Neural progenitor cell (in vitro differentiated cells): Measurements from ENCODE around the gene CMPK2. TPM values are rescaled to one million over a fixed set of nuclear protein-coding genes. Genes with fewer than 3 reads are reported as not detected.

Experiments used
- DNase-seq: peaks from one replicate; pipeline ENCODE4 v3.0.0-alpha.2; 2016; ENCODE audit warnings: low spot score
- H2AFZ ChIP-seq: fragments of 200-600 bp; sonication (generic); replicated peaks from 2 replicates; pipeline ENCODE4 v1.6.1; 2016; ENCODE audit warnings: antibody characterized with exemption
- H3F3A ChIP-seq: fragments of 200-600 bp; sonication (generic); 2 replicates; pipeline ENCODE4 v1.6.1; 2016; ENCODE audit warnings: antibody characterized with exemption, low read depth
- H3K27ac ChIP-seq: fragments of 200-600 bp; sonication (generic); 2 replicates; pipeline ENCODE4 v1.5.1; 2016; ENCODE audit warnings: mild to moderate bottlenecking
- H3K27me3 ChIP-seq: fragments of 200-600 bp; sonication (generic); 2 replicates; pipeline ENCODE4 v1.6.1; 2016; ENCODE audit warnings: mild to moderate bottlenecking, moderate library complexity
- H3K36me3 ChIP-seq: fragments of 200-600 bp; sonication (generic); 2 replicates; pipeline ENCODE4 v1.5.1; 2016
- H3K4me1 ChIP-seq: fragments of 200-600 bp; sonication (generic); 2 replicates; pipeline ENCODE4 v1.6.1; 2016; ENCODE audit warnings: mixed run types
- H3K4me2 ChIP-seq: fragments of 200-600 bp; sonication (generic); 2 replicates; pipeline ENCODE4 v1.6.1; 2016
- H3K4me3 ChIP-seq: fragments of 200-600 bp; sonication (generic); 2 replicates; pipeline ENCODE4 v1.5.1; 2016
- H3K79me2 ChIP-seq: fragments of 200-600 bp; sonication (generic); 2 replicates; pipeline ENCODE4 v1.6.1; 2016; ENCODE audit warnings: low read depth
- H3K9ac ChIP-seq: fragments of 200-600 bp; sonication (generic); 2 replicates; pipeline ENCODE4 v1.6.1; 2016
- H3K9me3 ChIP-seq: fragments of 200-600 bp; sonication (generic); 2 replicates; pipeline ENCODE4 v1.5.1; 2016; ENCODE audit warnings: low read depth
- H4K20me1 ChIP-seq: fragments of 200-600 bp; sonication (generic); 2 replicates; pipeline ENCODE4 v1.6.1; 2016; ENCODE audit warnings: low read depth
- H3K27ac Mint-ChIP-seq: 3 replicates; pipeline ENCODE4 v1.8.0; 2021; ENCODE audit warnings: mixed read lengths
- H3K27me3 Mint-ChIP-seq: 2 replicates; pipeline ENCODE4 v1.8.0; 2022; ENCODE audit warnings: low read depth, mild to moderate bottlenecking, inconsistent platforms, moderate library complexity, mixed read lengths; ENCODE audit not compliant: insufficient read depth
- H3K36me3 Mint-ChIP-seq: 3 replicates; pipeline ENCODE4 v1.8.0; 2021; ENCODE audit warnings: mixed read lengths
- H3K4me1 Mint-ChIP-seq: 3 replicates; pipeline ENCODE4 v1.8.0; 2021; ENCODE audit warnings: mixed read lengths
- H3K4me3 Mint-ChIP-seq: 3 replicates; pipeline ENCODE4 v1.8.0; 2021; ENCODE audit warnings: mild to moderate bottlenecking, moderate library complexity, mixed read lengths
- H3K9me3 Mint-ChIP-seq: 3 replicates; pipeline ENCODE4 v1.8.0; 2020; ENCODE audit warnings: mixed read lengths
- EZH2 ChIP-seq: fragments of 200-600 bp; sonication (generic); IDR thresholded peaks from 2 replicates; pipeline ENCODE4 v1.6.1; 2017; ENCODE audit warnings: antibody characterized with exemption, mild to moderate bottlenecking, moderate library complexity
- EZH2phosphoT487 ChIP-seq: fragments of 200-600 bp; sonication (generic); IDR thresholded peaks from 2 replicates; pipeline ENCODE4 v1.6.1; 2017; ENCODE audit warnings: antibody characterized with exemption
- total RNA-seq: library from RNA; depleted of rRNA; stranded (reverse); fragments of >200 nt; gene quantifications from 2 replicates; pipeline ENCODE4 v1.2.3, GENCODE V29; 2015; ENCODE audit warnings: low replicate concordance
- TF ChIP-seq, protein P1 (sequence below): fragments of 200-600 bp; sonication (generic); IDR thresholded peaks from 2 replicates; pipeline ENCODE4 v1.5.1; 2017; ENCODE audit warnings: antibody characterized with exemption, mild to moderate bottlenecking

Gene CMPK2
- total RNA-seq, 1 donor from 2014 or later = not detected

GRCh38 chr2:6854416-6854815, 11.3 kb downstream of the CMPK2 start:
- TF ChIP-seq, protein P1, sequence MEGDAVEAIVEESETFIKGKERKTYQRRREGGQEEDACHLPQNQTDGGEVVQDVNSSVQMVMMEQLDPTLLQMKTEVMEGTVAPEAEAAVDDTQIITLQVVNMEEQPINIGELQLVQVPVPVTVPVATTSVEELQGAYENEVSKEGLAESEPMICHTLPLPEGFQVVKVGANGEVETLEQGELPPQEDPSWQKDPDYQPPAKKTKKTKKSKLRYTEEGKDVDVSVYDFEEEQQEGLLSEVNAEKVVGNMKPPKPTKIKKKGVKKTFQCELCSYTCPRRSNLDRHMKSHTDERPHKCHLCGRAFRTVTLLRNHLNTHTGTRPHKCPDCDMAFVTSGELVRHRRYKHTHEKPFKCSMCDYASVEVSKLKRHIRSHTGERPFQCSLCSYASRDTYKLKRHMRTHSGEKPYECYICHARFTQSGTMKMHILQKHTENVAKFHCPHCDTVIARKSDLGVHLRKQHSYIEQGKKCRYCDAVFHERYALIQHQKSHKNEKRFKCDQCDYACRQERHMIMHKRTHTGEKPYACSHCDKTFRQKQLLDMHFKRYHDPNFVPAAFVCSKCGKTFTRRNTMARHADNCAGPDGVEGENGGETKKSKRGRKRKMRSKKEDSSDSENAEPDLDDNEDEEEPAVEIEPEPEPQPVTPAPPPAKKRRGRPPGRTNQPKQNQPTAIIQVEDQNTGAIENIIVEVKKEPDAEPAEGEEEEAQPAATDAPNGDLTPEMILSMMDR = no peak
- no peak for TF ChIP-seq EZH2phosphoT487
- no peak for TF ChIP-seq EZH2
- H4K20me1 ChIP-seq = no peaks in the 10 kb centered on the region

GRCh38 chr2:6852195-6852594, 13.5 kb downstream of the CMPK2 start:
- peaks cover 14% of the 10 kb centered on the region for H3K9me3 Mint-ChIP-seq
- peaks cover 12% of the 10 kb centered on the region for H3K36me3 Mint-ChIP-seq
- Histone ChIP-seq H3K27me3 (no peaks in the 10 kb centered on the region), H4K20me1 (no peaks in the 10 kb centered on the region), H3K79me2 (no peaks in the 10 kb centered on the region), H3K4me3 (no peak overlapping the region), H3K9me3 (no peaks in the 10 kb centered on the region), H3K36me3 (no peaks in the 10 kb centered on the region), H3K4me1 (no peaks in the 10 kb centered on the region), H3F3A (no peaks in the 10 kb centered on the region), H2AFZ (no peak overlapping the region), H3K4me2 (no peak overlapping the region), H3K9ac (no peak overlapping the region), H3K27ac (no peak overlapping the region)
- no peaks in the 10 kb centered on the region for H3K4me1 Mint-ChIP-seq
- no peaks in the 10 kb centered on the region for H3K27me3 Mint-ChIP-seq
- no peak overlapping the region for H3K4me3 Mint-ChIP-seq
- no peak for TF ChIP-seq EZH2phosphoT487
- TF ChIP-seq EZH2 = no peak
- TF ChIP-seq, protein P1 = no peak
- no peak for DNase-seq
- no peak overlapping the region for H3K27ac Mint-ChIP-seq

More at GRCh38 chr2:6854416-6854815, 11.3 kb downstream of the CMPK2 start:
- Histone ChIP-seq H3K27me3 (no peaks in the 10 kb centered on the region), H3K9me3 (no peaks in the 10 kb centered on the region), H3F3A (no peaks in the 10 kb centered on the region), H2AFZ (no peak overlapping the region), H3K4me1 (no peaks in the 10 kb centered on the region), H3K79me2 (no peaks in the 10 kb centered on the region), H3K4me3 (no peak overlapping the region), H3K36me3 (no peaks in the 10 kb centered on the region), H3K4me2 (no peak overlapping the region), H3K27ac (no peak overlapping the region), H3K9ac (no peak overlapping the region)
- H3K4me3 Mint-ChIP-seq = no peak overlapping the region
- H3K27me3 Mint-ChIP-seq = peaks cover 3% of the 10 kb centered on the region
- no peak overlapping the region for H3K27ac Mint-ChIP-seq
- H3K4me1 Mint-ChIP-seq = no peaks in the 10 kb centered on the region
- DNase-seq = no peak
- H3K9me3 Mint-ChIP-seq = peaks cover 20% of the 10 kb centered on the region
- peaks cover 18% of the 10 kb centered on the region for H3K36me3 Mint-ChIP-seq

DNA sequence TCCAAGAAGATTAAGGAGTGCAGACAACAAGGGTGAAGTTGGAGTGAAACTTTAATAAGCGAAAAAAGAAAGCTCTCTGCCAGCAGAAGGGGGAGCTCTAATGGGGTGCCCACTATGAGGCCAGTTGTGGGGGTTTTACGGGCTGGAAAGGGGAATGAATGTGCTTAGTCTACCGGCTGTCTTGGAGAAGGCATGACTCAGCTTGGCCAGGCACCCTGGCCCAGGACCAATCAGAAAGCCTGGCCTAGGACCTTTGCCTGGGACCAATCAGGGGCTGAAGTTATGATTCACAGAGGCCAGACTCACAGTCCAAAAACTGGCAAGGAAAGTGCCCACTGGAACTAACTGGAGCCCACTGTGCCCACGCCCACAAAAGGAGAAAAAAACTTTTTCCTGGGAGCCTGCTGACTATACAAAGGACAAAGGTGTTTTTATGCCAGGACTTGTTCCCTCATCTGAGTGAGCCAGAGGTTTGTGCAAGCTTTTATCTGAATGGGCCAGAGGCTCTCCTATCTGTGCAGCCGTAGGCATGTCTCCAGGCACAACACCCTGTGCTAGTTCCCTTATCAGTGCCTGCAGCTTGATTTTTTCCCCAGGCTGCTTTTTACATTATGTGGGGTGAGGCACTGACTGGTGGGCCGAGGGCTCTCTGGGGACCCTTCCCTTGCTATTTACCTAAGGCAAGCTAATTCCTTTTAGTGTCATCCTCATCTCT, 18.6 kb downstream of the CMPK2 start:
- H2AFZ ChIP-seq = no peak overlapping the region
- no peak overlapping the region for H3K4me3 Mint-ChIP-seq
- H3K36me3 ChIP-seq = no peaks in the 10 kb centered on the region
- H3K4me3 ChIP-seq = no peak overlapping the region
- peaks cover 20% of the 10 kb centered on the region for H3K36me3 Mint-ChIP-seq
- no peaks in the 10 kb centered on the region for H3K27me3 Mint-ChIP-seq
- no peaks in the 10 kb centered on the region for H3K4me1 ChIP-seq
- no peaks in the 10 kb centered on the region for H4K20me1 ChIP-seq
- no peaks in the 10 kb centered on the region for H3K27me3 ChIP-seq
- no peaks in the 10 kb centered on the region for H3F3A ChIP-seq
- H3K79me2 ChIP-seq = no peaks in the 10 kb centered on the region
- no peak overlapping the region for H3K4me2 ChIP-seq
- no peak overlapping the region for H3K27ac Mint-ChIP-seq
- no peaks in the 10 kb centered on the region for H3K4me1 Mint-ChIP-seq
- H3K9me3 Mint-ChIP-seq = peaks cover 59% of the 10 kb centered on the region
- H3K27ac ChIP-seq = no peak overlapping the region
- H3K9ac ChIP-seq = no peak overlapping the region
- TF ChIP-seq EZH2phosphoT487 = no peak
- TF ChIP-seq, protein P1 = no peak
- no peak for TF ChIP-seq EZH2
- peaks cover 12% of the 10 kb centered on the region for H3K9me3 ChIP-seq
- no peak for DNase-seq
